ENCODE data around the gene GRID1.
A peak's percentile ranks its signal among the peaks of the same experiment; 100 is the strongest.

Gene GRID1

GRCh38 chr10:86001521-86001920, 365.1 kb downstream of the GRID1 start:
- TF ChIP-seq SUZ12 (IDR thresholded peaks at IDR 0.05; ENCODE audit: extremely low read depth, insufficient read depth, insufficient read length): no peak
- no peak for TF ChIP-seq ZNF274 (IDR thresholded peaks at IDR 0.05; ENCODE audit: low read depth, low read length)
- no peak for TF ChIP-seq YY1 (IDR thresholded peaks at IDR 0.05; ENCODE audit: insufficient read depth, insufficient read length)

DNA sequence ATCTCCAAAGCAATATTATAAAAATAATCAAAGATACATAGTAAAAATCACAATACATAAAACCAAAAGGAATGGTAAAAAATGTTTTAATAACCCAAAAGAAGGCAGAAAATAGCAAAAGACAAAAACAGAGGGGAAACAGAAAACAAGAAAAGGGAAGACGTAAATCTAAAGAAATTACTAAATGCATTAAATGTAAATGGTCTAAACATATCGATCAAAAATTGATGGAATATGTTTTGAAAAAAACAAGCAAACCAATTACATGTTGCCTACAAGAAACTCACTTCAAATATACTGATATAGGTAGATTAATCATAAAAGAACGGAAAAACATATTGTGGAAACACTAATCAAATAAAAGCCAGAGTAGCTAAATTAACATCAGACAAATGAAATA, 369.1 kb downstream of the GRID1 start:
- no peaks in the 10 kb centered on the region for H3K9me3 ChIP-seq (ENCODE audit: insufficient read depth, low read length)
- H3K36me3 ChIP-seq (ENCODE audit: insufficient read depth, insufficient read length, low read length): no peaks in the 10 kb centered on the region
- H3K4me1 ChIP-seq (ENCODE audit: insufficient read depth, insufficient read length): no peaks in the 10 kb centered on the region
- H3K27me3 ChIP-seq (ENCODE audit: insufficient read depth, insufficient read length): no peaks in the 10 kb centered on the region
- TF ChIP-seq YY1 (IDR thresholded peaks at IDR 0.05; ENCODE audit: insufficient read depth, insufficient read length) (no peak), ZNF274 (IDR thresholded peaks at IDR 0.05; ENCODE audit: low read depth, low read length) (no peak), SUZ12 (IDR thresholded peaks at IDR 0.05; ENCODE audit: extremely low read depth, insufficient read depth, insufficient read length) (no peak)
- no peak overlapping the region for H3K4me3 ChIP-seq (ENCODE audit: insufficient read length, low read depth)
- no peak for DNase-seq (ENCODE audit: low read depth, low spot score)
- no peak overlapping the region for H3K9ac ChIP-seq (ENCODE audit: insufficient read length, low read depth)

More at GRCh38 chr10:86001521-86001920, 365.1 kb downstream of the GRID1 start:
- no peaks in the 10 kb centered on the region for H3K36me3 ChIP-seq (ENCODE audit: insufficient read depth, insufficient read length, low read length)
- H3K9me3 ChIP-seq (ENCODE audit: insufficient read depth, low read length): no peaks in the 10 kb centered on the region
- no peaks in the 10 kb centered on the region for H3K27me3 ChIP-seq (ENCODE audit: insufficient read depth, insufficient read length)
- H3K4me1 ChIP-seq (ENCODE audit: insufficient read depth, insufficient read length): no peaks in the 10 kb centered on the region
- no peak overlapping the region for H3K4me3 ChIP-seq (ENCODE audit: insufficient read length, low read depth)
- H3K9ac ChIP-seq (ENCODE audit: insufficient read length, low read depth): no peak overlapping the region
- DNase-seq (ENCODE audit: low read depth, low spot score): no peak

DNA sequence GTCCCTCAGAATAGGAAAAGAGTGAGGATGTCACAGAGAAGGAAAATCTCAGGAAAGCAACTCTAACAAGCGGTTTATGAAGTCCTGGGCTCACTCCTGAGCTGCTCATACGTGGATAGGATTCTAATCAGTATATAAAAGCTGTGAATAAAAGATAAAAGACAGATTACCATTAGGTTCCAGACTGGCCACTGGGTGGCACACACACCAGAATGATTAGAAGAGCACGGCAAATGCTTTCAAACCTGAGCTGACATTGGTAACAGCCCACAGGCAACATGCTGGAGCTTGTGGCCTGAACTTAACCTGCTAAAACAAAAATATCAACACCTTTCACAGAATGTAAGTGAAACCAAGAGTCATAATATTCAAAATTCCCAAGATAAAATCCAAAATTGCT, 370.8 kb downstream of the GRID1 start:
- Histone ChIP-seq H3K4me1 (ENCODE audit: insufficient read depth, insufficient read length) (no peaks in the 10 kb centered on the region), H3K36me3 (ENCODE audit: insufficient read depth, insufficient read length, low read length) (no peaks in the 10 kb centered on the region), H3K4me3 (ENCODE audit: insufficient read length, low read depth) (no peak overlapping the region), H3K27me3 (ENCODE audit: insufficient read depth, insufficient read length) (no peaks in the 10 kb centered on the region), H3K9ac (ENCODE audit: insufficient read length, low read depth) (no peak overlapping the region), H3K9me3 (ENCODE audit: insufficient read depth, low read length) (no peaks in the 10 kb centered on the region)
- peak; percentile 5 for DNase-seq (ENCODE audit: low read depth, low spot score)
- no peak for TF ChIP-seq YY1 (IDR thresholded peaks at IDR 0.05; ENCODE audit: insufficient read depth, insufficient read length)
- no peak for TF ChIP-seq ZNF274 (IDR thresholded peaks at IDR 0.05; ENCODE audit: low read depth, low read length)
- no peak for TF ChIP-seq SUZ12 (IDR thresholded peaks at IDR 0.05; ENCODE audit: extremely low read depth, insufficient read depth, insufficient read length)

GRCh38 chr10:85993840-85994507, 372.6 kb downstream of the GRID1 start:
- H3K9ac ChIP-seq (ENCODE audit: insufficient read length, low read depth): no peak overlapping the region
- TF ChIP-seq ZNF274 (IDR thresholded peaks at IDR 0.05; ENCODE audit: low read depth, low read length) (no peak), SUZ12 (IDR thresholded peaks at IDR 0.05; ENCODE audit: extremely low read depth, insufficient read depth, insufficient read length) (no peak), YY1 (IDR thresholded peaks at IDR 0.05; ENCODE audit: insufficient read depth, insufficient read length) (no peak)
- no peaks in the 10 kb centered on the region for H3K4me1 ChIP-seq (ENCODE audit: insufficient read depth, insufficient read length)
- no peak overlapping the region for H3K4me3 ChIP-seq (ENCODE audit: insufficient read length, low read depth)
- no peaks in the 10 kb centered on the region for H3K27me3 ChIP-seq (ENCODE audit: insufficient read depth, insufficient read length)
- no peaks in the 10 kb centered on the region for H3K9me3 ChIP-seq (ENCODE audit: insufficient read depth, low read length)
- DNase-seq (ENCODE audit: low read depth, low spot score): no peak
- no peaks in the 10 kb centered on the region for H3K36me3 ChIP-seq (ENCODE audit: insufficient read depth, insufficient read length, low read length)

DNA sequence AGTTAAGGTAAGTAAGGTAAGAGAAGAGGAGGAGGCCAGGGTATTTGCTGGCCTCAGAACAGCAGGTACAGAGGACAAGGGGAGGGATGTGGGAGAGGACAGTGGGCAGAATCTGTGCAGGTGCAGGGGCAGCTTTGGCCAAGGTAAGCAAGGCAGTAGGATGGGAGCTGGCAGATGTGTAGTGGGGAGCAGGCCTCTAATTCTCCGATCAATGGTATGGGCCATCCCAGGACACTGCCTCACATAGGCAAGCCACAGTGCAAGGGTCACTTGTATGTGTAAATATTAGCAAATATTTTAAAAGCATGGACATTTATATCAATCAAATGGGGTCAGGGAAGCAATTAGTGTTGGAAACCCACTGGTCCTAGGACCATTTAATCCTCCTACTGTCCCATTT, 373.5 kb downstream of the GRID1 start:
- TF ChIP-seq ZNF274 (IDR thresholded peaks at IDR 0.05; ENCODE audit: low read depth, low read length) (no peak), SUZ12 (IDR thresholded peaks at IDR 0.05; ENCODE audit: extremely low read depth, insufficient read depth, insufficient read length) (no peak), YY1 (IDR thresholded peaks at IDR 0.05; ENCODE audit: insufficient read depth, insufficient read length) (no peak)
- no peaks in the 10 kb centered on the region for H3K27me3 ChIP-seq (ENCODE audit: insufficient read depth, insufficient read length)
- no peak overlapping the region for H3K9ac ChIP-seq (ENCODE audit: insufficient read length, low read depth)
- no peaks in the 10 kb centered on the region for H3K9me3 ChIP-seq (ENCODE audit: insufficient read depth, low read length)
- no peak overlapping the region for H3K4me3 ChIP-seq (ENCODE audit: insufficient read length, low read depth)
- no peaks in the 10 kb centered on the region for H3K36me3 ChIP-seq (ENCODE audit: insufficient read depth, insufficient read length, low read length)
- H3K4me1 ChIP-seq (ENCODE audit: insufficient read depth, insufficient read length): no peaks in the 10 kb centered on the region
- DNase-seq (ENCODE audit: low read depth, low spot score): no peak

GRCh38 chr10:85992324-85992723, 374.3 kb downstream of the GRID1 start:
- no peaks in the 10 kb centered on the region for H3K4me1 ChIP-seq (ENCODE audit: insufficient read depth, insufficient read length)
- H3K9ac ChIP-seq (ENCODE audit: insufficient read length, low read depth): no peak overlapping the region
- no peak for DNase-seq (ENCODE audit: low read depth, low spot score)
- no peaks in the 10 kb centered on the region for H3K9me3 ChIP-seq (ENCODE audit: insufficient read depth, low read length)
- TF ChIP-seq YY1 (IDR thresholded peaks at IDR 0.05; ENCODE audit: insufficient read depth, insufficient read length) (no peak), SUZ12 (IDR thresholded peaks at IDR 0.05; ENCODE audit: extremely low read depth, insufficient read depth, insufficient read length) (no peak), ZNF274 (IDR thresholded peaks at IDR 0.05; ENCODE audit: low read depth, low read length) (no peak)
- no peak overlapping the region for H3K4me3 ChIP-seq (ENCODE audit: insufficient read length, low read depth)
- H3K36me3 ChIP-seq (ENCODE audit: insufficient read depth, insufficient read length, low read length): no peaks in the 10 kb centered on the region
- H3K27me3 ChIP-seq (ENCODE audit: insufficient read depth, insufficient read length): no peaks in the 10 kb centered on the region

- Histone ChIP-seq H3K36me3 (ENCODE audit: insufficient read depth, insufficient read length, low read length) (no peaks in the 10 kb centered on the region), H3K4me3 (ENCODE audit: insufficient read length, low read depth) (no peak overlapping the region), H3K4me1 (ENCODE audit: insufficient read depth, insufficient read length) (no peaks in the 10 kb centered on the region), H3K9ac (ENCODE audit: insufficient read length, low read depth) (no peak overlapping the region), H3K9me3 (ENCODE audit: insufficient read depth, low read length) (no peaks in the 10 kb centered on the region), H3K27me3 (ENCODE audit: insufficient read depth, insufficient read length) (no peaks in the 10 kb centered on the region)
- no peak for TF ChIP-seq ZNF274 (IDR thresholded peaks at IDR 0.05; ENCODE audit: low read depth, low read length)
- no peak for DNase-seq (ENCODE audit: low read depth, low spot score)
These were observed 379.8 kb downstream of the GRID1 start for GRCh38 chr10:85986777-85987176.
